Kidney epithelial cell (primary cell): ENCODE measurements around the gene ASMTL. TPM values are rescaled to one million over a fixed set of nuclear protein-coding genes. Genes with fewer than 3 reads are reported as not detected.
"Not testable (repeated sequence)": the region's sequence is repeated elsewhere in the genome, so short reads cannot be mapped to it uniquely, and the experiment has no call there.

ENCODE experiments used
- DNase-seq: peaks from one replicate; pipeline ENCODE4 v3.0.0-alpha.2; 2010; ENCODE audit warnings: low read depth
- H3K27me3 ChIP-seq: 2 replicates; pipeline ENCODE4 v1.6.0; 2011; ENCODE audit warnings: low read length; ENCODE audit not compliant: control insufficient read depth, insufficient read depth
- H3K36me3 ChIP-seq: 2 replicates; pipeline ENCODE4 v1.5.1; 2011; ENCODE audit warnings: low read length; ENCODE audit not compliant: control insufficient read depth, insufficient read depth
- H3K4me3 ChIP-seq: 2 replicates; pipeline ENCODE4 v1.5.1; 2011; ENCODE audit warnings: low read depth, mild to moderate bottlenecking, control low read depth, low read length
- total RNA-seq: library from RNA; depleted of rRNA; stranded (reverse); fragments of >200 nt; gene quantifications from 2 replicates; pipeline ENCODE4 v1.2.3, GENCODE V29; 2015
- TF ChIP-seq, protein P1 (sequence below): IDR thresholded peaks from 2 replicates; pipeline ENCODE4 v1.5.1; 2011; ENCODE audit warnings: mild to moderate bottlenecking, moderate library complexity, low read length, control low read depth, inconsistent platforms; ENCODE audit not compliant: insufficient read depth, poor library complexity, severe bottlenecking

The ASMTL gene
- total RNA-seq, 1 donor from 2014 or later = 15.9 TPM

DNA sequence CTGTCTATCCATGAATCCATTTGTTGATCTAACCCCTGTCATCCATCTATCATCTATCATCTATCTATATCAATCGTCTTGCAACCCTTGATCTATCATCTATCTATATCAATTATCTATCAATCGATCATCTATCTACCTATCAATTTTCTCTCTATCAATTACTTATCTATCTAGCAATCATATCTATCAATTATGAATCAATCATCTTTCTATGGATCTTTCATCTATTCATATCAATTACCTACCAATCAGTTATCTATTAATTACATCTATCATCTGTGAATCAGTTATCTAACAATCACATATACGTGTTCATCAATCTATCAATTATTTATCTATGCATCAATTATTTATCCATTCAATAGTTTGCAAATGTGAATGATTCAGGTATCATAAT, 24.5 kb upstream of the ASMTL start:
- TF ChIP-seq, protein P1, sequence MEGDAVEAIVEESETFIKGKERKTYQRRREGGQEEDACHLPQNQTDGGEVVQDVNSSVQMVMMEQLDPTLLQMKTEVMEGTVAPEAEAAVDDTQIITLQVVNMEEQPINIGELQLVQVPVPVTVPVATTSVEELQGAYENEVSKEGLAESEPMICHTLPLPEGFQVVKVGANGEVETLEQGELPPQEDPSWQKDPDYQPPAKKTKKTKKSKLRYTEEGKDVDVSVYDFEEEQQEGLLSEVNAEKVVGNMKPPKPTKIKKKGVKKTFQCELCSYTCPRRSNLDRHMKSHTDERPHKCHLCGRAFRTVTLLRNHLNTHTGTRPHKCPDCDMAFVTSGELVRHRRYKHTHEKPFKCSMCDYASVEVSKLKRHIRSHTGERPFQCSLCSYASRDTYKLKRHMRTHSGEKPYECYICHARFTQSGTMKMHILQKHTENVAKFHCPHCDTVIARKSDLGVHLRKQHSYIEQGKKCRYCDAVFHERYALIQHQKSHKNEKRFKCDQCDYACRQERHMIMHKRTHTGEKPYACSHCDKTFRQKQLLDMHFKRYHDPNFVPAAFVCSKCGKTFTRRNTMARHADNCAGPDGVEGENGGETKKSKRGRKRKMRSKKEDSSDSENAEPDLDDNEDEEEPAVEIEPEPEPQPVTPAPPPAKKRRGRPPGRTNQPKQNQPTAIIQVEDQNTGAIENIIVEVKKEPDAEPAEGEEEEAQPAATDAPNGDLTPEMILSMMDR = no peak
- no peak for DNase-seq
- H3K4me3 ChIP-seq = no peak overlapping the region
- H3K36me3 ChIP-seq = no peaks in the 10 kb centered on the region
- no peaks in the 10 kb centered on the region for H3K27me3 ChIP-seq

DNA sequence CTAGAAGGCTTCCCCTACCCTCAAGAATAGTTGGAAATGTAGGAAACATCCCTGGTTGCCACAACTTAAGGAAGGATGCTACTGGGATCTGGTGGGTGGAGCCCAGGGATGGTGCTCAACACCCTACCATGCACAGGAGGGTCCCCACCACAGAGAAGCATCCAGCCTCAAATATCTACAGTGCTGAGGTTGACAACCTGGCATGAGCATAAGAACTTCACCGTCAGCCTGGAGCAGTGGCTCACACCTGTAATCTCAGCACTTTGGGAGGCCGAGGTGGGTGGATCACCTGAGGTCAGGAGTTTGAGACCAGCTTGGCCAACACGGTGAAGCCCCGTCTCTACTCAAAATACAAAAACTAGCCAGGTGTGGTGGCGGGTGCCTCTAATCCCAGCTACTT, 24.0 kb upstream of the ASMTL start:
- TF ChIP-seq, protein P1 = no peak
- Histone ChIP-seq H3K36me3 (no peaks in the 10 kb centered on the region), H3K4me3 (no peak overlapping the region), H3K27me3 (no peaks in the 10 kb centered on the region)
- no peak for DNase-seq

DNA sequence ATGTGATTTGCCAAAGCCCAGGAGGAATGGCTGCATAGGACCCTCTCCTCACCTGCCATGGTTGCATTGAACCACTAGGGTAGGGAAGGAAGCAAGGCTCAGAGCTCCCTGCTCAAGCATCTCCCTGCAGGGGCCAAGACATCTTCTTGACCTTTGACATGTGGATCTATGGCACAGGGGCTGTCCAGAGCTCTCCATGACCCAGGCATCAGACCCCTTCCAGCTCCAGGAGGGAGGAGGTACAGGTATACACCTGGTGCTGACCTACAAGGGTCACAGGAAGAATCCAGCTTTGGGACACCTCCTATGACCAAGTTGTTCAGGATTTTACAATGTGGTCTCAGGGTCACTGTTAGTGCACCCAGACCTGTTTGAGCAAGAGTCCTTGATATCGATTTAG, 23.2 kb upstream of the ASMTL start:
- no peak for DNase-seq
- H3K36me3 ChIP-seq = no peaks in the 10 kb centered on the region
- no peak overlapping the region for H3K4me3 ChIP-seq
- TF ChIP-seq, protein P1 = no peak
- H3K27me3 ChIP-seq = no peaks in the 10 kb centered on the region

DNA sequence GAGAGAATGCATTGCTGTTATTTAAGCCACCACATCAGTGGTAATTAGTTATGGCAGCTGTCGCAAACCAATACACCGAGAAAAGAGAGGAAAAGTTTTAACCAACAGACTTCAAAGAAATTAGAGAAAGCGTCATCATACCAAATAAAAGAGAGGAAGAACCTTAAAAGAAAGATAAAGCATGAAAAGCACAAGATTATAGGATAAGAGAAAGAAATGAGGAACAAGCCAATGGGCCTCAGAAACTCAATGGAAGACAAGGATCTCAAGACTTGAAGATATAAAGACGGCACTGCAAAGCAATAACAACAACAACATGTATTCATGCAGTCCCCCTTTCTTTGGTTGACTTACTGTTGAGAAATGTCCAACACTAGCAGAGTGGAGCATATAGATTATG, 22.8 kb upstream of the ASMTL start:
- H3K27me3 ChIP-seq = no peaks in the 10 kb centered on the region
- TF ChIP-seq, protein P1 = no peak
- H3K4me3 ChIP-seq = no peak overlapping the region
- no peak for DNase-seq
- no peaks in the 10 kb centered on the region for H3K36me3 ChIP-seq

DNA sequence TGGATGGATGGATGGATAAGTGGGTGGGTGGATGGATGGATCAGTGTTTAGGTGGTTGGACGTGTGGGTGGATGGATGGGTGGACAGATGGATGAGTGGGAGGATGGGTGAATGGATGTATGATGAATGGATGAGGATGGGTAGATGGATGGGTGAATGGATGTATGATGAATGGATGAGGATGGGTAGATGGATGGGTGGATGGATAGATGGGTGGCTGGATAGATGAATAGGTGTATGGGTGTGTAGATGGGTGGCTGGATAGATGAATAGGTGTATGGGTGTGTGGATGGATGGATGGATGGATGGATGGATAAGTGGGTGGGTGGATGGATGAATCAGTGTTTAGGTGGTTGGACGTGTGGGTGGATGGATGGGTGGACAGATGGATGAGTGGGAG, 21.9 kb upstream of the ASMTL start:
- not testable (repeated sequence) for H3K27me3 ChIP-seq, H3K4me3 ChIP-seq, DNase-seq, H3K36me3 ChIP-seq

DNA sequence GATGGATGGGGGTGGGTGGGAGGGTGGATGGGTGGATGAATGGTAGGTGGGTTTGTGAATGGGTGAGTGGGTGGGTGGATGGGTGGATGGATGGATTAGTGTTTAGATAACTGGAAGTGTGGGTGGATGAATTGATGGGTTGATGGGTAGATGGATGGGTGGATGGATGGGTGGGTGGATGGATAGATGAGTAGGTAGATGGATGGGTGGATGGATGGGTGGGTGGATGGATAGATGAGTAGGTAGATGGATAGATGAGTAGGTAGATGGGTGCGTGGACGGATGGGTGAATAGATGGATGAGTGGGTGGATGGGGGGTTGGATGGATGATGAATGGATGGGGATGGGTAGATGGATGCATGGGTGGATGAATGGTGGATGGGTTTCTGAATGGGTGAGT, 20.3 kb upstream of the ASMTL start:
- Histone ChIP-seq H3K36me3 (no peaks in the 10 kb centered on the region), H3K27me3 (peaks cover 2% of the 10 kb centered on the region), H3K4me3 (no peak overlapping the region)
- TF ChIP-seq, protein P1 = no peak
- no peak for DNase-seq
